Measurements from ENCODE around the gene PGF. TPM values are rescaled to one million over a fixed set of nuclear protein-coding genes. Genes with fewer than 3 reads are reported as not detected.

Gene PGF
- total and polyA plus RNA-seq, 2 experiments from 2014 or later, result 1.1 to 1.8 TPM

GRCh38 chr14:74963178-74963704, 7.8 kb upstream of the PGF start:
- Histone ChIP-seq H3K79me2 (ENCODE audit: insufficient read depth) (no peaks in the 10 kb centered on the region), H3K9me2 (ENCODE audit: insufficient read depth) (no peaks in the 10 kb centered on the region), H3K9me3 (ENCODE audit: low read depth) (no peaks in the 10 kb centered on the region), H3K27me3 (replicated peaks; ENCODE audit: insufficient read depth) (no peaks in the 10 kb centered on the region), H3K4me1 (ENCODE audit: insufficient read depth) (peaks cover 24% of the 10 kb centered on the region), H3K27ac (no peak overlapping the region), H3K36me3 (ENCODE audit: low read depth) (no peaks in the 10 kb centered on the region), H3K4me3 (no peak overlapping the region), H3K4me2 (ENCODE audit: unreplicated experiment) (no peak overlapping the region), H4K20me1 (ENCODE audit: insufficient read depth) (no peaks in the 10 kb centered on the region), H2AFZ (peak overlapping the region; percentile 35; the same call in 1 of the 2 replicates), H3F3A (ENCODE audit: insufficient read depth) (peaks cover 23% of the 10 kb centered on the region), H3K9ac (no peak overlapping the region)
- TF ChIP-seq EZH2phosphoT487 (IDR thresholded peaks at IDR 0.05; ENCODE audit: insufficient read depth, low read depth) (no peak), EZH2 (IDR thresholded peaks at IDR 0.05; ENCODE audit: insufficient read depth, poor library complexity, severe bottlenecking) (no peak)
- DNase-seq, result no peak
- 19 to 23% methylated on average over 12 of the region's 12 CpGs for WGBS, 2 experiments (ENCODE audit: low coverage in 1 of 2, low lambda C conversion rate in 2 of 2, missing lambda C conversion rate in 2 of 2)
- in situ Hi-C loops (cut with MboI), result no loop called here

GRCh38 chr14:74962493-74962892, 7.1 kb upstream of the PGF start:
- Histone ChIP-seq H3F3A (ENCODE audit: insufficient read depth) (peaks cover 23% of the 10 kb centered on the region), H3K27ac (no peak overlapping the region), H3K4me2 (ENCODE audit: unreplicated experiment) (no peak overlapping the region), H3K9me2 (ENCODE audit: insufficient read depth) (no peaks in the 10 kb centered on the region), H3K9me3 (ENCODE audit: low read depth) (no peaks in the 10 kb centered on the region), H3K4me3 (no peak overlapping the region), H4K20me1 (ENCODE audit: insufficient read depth) (no peaks in the 10 kb centered on the region), H3K36me3 (ENCODE audit: low read depth) (no peaks in the 10 kb centered on the region), H3K27me3 (replicated peaks; ENCODE audit: insufficient read depth) (no peaks in the 10 kb centered on the region), H2AFZ (no peak overlapping the region), H3K9ac (no peak overlapping the region), H3K4me1 (ENCODE audit: insufficient read depth) (peaks cover 24% of the 10 kb centered on the region), H3K79me2 (ENCODE audit: insufficient read depth) (no peaks in the 10 kb centered on the region)
- TF ChIP-seq EZH2phosphoT487 (IDR thresholded peaks at IDR 0.05; ENCODE audit: insufficient read depth, low read depth) (no peak), EZH2 (IDR thresholded peaks at IDR 0.05; ENCODE audit: insufficient read depth, poor library complexity, severe bottlenecking) (no peak)
- DNase-seq, result no peak
- 90% methylated on average over 8 of the region's 8 CpGs for WGBS, 2 experiments (ENCODE audit: low coverage in 1 of 2, low lambda C conversion rate in 2 of 2, missing lambda C conversion rate in 2 of 2)
- in situ Hi-C loops (cut with MboI), result no loop called here

GRCh38 chr14:74962046-74962445, 6.6 kb upstream of the PGF start:
- H3K9me3 ChIP-seq (ENCODE audit: low read depth), result no peaks in the 10 kb centered on the region
- no peaks in the 10 kb centered on the region for H3K36me3 ChIP-seq (ENCODE audit: low read depth)
- DNase-seq, result no peak
- H3K27me3 ChIP-seq (replicated peaks; ENCODE audit: insufficient read depth), result no peaks in the 10 kb centered on the region
- H3K9ac ChIP-seq, result no peak overlapping the region
- peaks cover 24% of the 10 kb centered on the region for H3K4me1 ChIP-seq (ENCODE audit: insufficient read depth)
- in situ Hi-C loops (cut with MboI), result no loop called here
- no peaks in the 10 kb centered on the region for H4K20me1 ChIP-seq (ENCODE audit: insufficient read depth)
- WGBS, 2 experiments (ENCODE audit: low coverage in 1 of 2, low lambda C conversion rate in 2 of 2, missing lambda C conversion rate in 2 of 2), result 96 to 97% methylated on average over 11 of the region's 11 CpGs
- no peak for TF ChIP-seq EZH2 (IDR thresholded peaks at IDR 0.05; ENCODE audit: insufficient read depth, poor library complexity, severe bottlenecking)
- no peak for TF ChIP-seq EZH2phosphoT487 (IDR thresholded peaks at IDR 0.05; ENCODE audit: insufficient read depth, low read depth)
- H3K9me2 ChIP-seq (ENCODE audit: insufficient read depth), result no peaks in the 10 kb centered on the region
- no peaks in the 10 kb centered on the region for H3K79me2 ChIP-seq (ENCODE audit: insufficient read depth)
- no peak overlapping the region for H3K4me2 ChIP-seq (ENCODE audit: unreplicated experiment)
- H2AFZ ChIP-seq, result no peak overlapping the region
- no peak overlapping the region for H3K4me3 ChIP-seq
- H3F3A ChIP-seq (ENCODE audit: insufficient read depth), result peaks cover 23% of the 10 kb centered on the region
- H3K27ac ChIP-seq, result no peak overlapping the region

- H4K20me1 ChIP-seq (ENCODE audit: insufficient read depth), result no peaks in the 10 kb centered on the region
- TF ChIP-seq EZH2 (IDR thresholded peaks at IDR 0.05; ENCODE audit: insufficient read depth, poor library complexity, severe bottlenecking), result no peak
- no peak for TF ChIP-seq EZH2phosphoT487 (IDR thresholded peaks at IDR 0.05; ENCODE audit: insufficient read depth, low read depth)
- no peak for DNase-seq
- 84 to 91% methylated on average over 5 of the region's 5 CpGs for whole genome bisulfite sequencing, 2 experiments (ENCODE audit: low coverage in 1 of 2, low lambda C conversion rate in 2 of 2, missing lambda C conversion rate in 2 of 2)
- H3K4me1 ChIP-seq (ENCODE audit: insufficient read depth), result peaks cover 24% of the 10 kb centered on the region
- H3F3A ChIP-seq (ENCODE audit: insufficient read depth), result peaks cover 23% of the 10 kb centered on the region
- in situ Hi-C loops (cut with MboI), result no loop called here
- no peak overlapping the region for H3K27ac ChIP-seq
- no peak overlapping the region for H2AFZ ChIP-seq
- no peaks in the 10 kb centered on the region for H3K79me2 ChIP-seq (ENCODE audit: insufficient read depth)
- H3K27me3 ChIP-seq (replicated peaks; ENCODE audit: insufficient read depth), result no peaks in the 10 kb centered on the region
- no peak overlapping the region for H3K4me2 ChIP-seq (ENCODE audit: unreplicated experiment)
- H3K4me3 ChIP-seq, result no peak overlapping the region
- no peak overlapping the region for H3K9ac ChIP-seq
- no peaks in the 10 kb centered on the region for H3K9me3 ChIP-seq (ENCODE audit: low read depth)
- H3K36me3 ChIP-seq (ENCODE audit: low read depth), result no peaks in the 10 kb centered on the region
- no peaks in the 10 kb centered on the region for H3K9me2 ChIP-seq (ENCODE audit: insufficient read depth)
Measured at GRCh38 chr14:74961238-74961911, 6.0 kb upstream of the PGF start.

All from GM23248 (cell line).